ENCODE data around the gene MACROD2. TPM values are rescaled to one million over a fixed set of nuclear protein-coding genes. Genes with fewer than 3 reads are reported as not detected.

Gene MACROD2
- polyA plus RNA-seq, 4 donors, result 1.00 to 4.8 (median 1.4) TPM

- H3K36me3 ChIP-seq (ENCODE audit: control insufficient read depth in 3 of 3, insufficient read depth in 2 of 3, low read depth in 1 of 3, low read length in 3 of 3), result no peaks in the 10 kb centered on the region
- H3K27me3 ChIP-seq (ENCODE audit: control insufficient read depth in 3 of 3, insufficient read depth in 3 of 3, low read length in 3 of 3), result no peaks in the 10 kb centered on the region
- no peaks in the 10 kb centered on the region for H3K9me3 ChIP-seq (ENCODE audit: control insufficient read depth in 2 of 2, insufficient read depth in 1 of 2, low read depth in 1 of 2, low read length in 1 of 2)
- no peak overlapping the region for H3K4me3 ChIP-seq (ENCODE audit: low read depth in 1 of 3, low read length in 3 of 3)
- H3K27ac ChIP-seq (ENCODE audit: low read depth in 1 of 3, low read length in 2 of 3), result no peak overlapping the region
- H3K4me1 ChIP-seq (ENCODE audit: control insufficient read depth in 3 of 3, insufficient read depth in 2 of 3, low read depth in 1 of 3, low read length in 2 of 3), result no peaks in the 10 kb centered on the region
- WGBS, 3 donors, result 33 to 44% (median 34%) methylated on average over 5 of the region's 5 CpGs
- FAIRE-seq (no peak), DNase-seq (no peak)
Observed at GRCh38 chr20:15637950-15638754, 1642.8 kb downstream of the MACROD2 start.

GRCh38 chr20:15638816-15639215 is 1643.5 kb downstream of the MACROD2 start:
- DNase-seq, result no peak
- Histone ChIP-seq H3K36me3 (ENCODE audit: control insufficient read depth in 3 of 3, insufficient read depth in 2 of 3, low read depth in 1 of 3, low read length in 3 of 3) (no peaks in the 10 kb centered on the region), H3K27me3 (ENCODE audit: control insufficient read depth in 3 of 3, insufficient read depth in 3 of 3, low read length in 3 of 3) (no peaks in the 10 kb centered on the region), H3K4me1 (ENCODE audit: control insufficient read depth in 3 of 3, insufficient read depth in 2 of 3, low read depth in 1 of 3, low read length in 2 of 3) (no peaks in the 10 kb centered on the region), H3K27ac (ENCODE audit: low read depth in 1 of 3, low read length in 2 of 3) (no peak overlapping the region), H3K9me3 (ENCODE audit: control insufficient read depth in 2 of 2, insufficient read depth in 1 of 2, low read depth in 1 of 2, low read length in 1 of 2) (no peaks in the 10 kb centered on the region), H3K4me3 (ENCODE audit: low read depth in 1 of 3, low read length in 3 of 3) (no peak overlapping the region)
- 84 to 88% (median 87%) methylated on average over 5 of the region's 5 CpGs for WGBS, 3 donors
- FAIRE-seq, result no peak

DNA sequence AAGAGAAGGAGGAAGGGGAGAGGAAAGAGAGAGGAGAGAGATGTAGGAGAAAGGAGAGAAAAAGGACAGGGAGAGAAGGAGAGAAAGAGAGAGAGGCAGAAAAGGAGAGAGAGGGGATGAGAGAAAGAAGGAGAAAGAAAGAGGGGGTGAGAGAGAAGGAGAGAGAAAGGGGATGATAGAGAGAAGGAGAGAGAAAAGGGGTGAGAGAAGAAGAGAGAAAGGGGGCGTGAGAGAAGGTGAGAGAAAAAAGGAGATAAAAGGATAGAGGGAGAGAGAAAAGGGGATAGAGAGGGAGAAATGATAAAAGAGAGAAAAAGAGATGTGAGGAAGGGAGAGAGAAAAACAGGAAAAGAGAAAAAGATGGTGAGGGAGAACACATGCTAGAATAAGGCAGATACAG is 1644.5 kb downstream of the MACROD2 start:
- no peak for FAIRE-seq
- no peaks in the 10 kb centered on the region for H3K36me3 ChIP-seq (ENCODE audit: control insufficient read depth in 3 of 3, insufficient read depth in 2 of 3, low read depth in 1 of 3, low read length in 3 of 3)
- no peak overlapping the region for H3K27ac ChIP-seq (ENCODE audit: low read depth in 1 of 3, low read length in 2 of 3)
- DNase-seq, result no peak
- no peaks in the 10 kb centered on the region for H3K9me3 ChIP-seq (ENCODE audit: control insufficient read depth in 2 of 2, insufficient read depth in 1 of 2, low read depth in 1 of 2, low read length in 1 of 2)
- no peaks in the 10 kb centered on the region for H3K4me1 ChIP-seq (ENCODE audit: control insufficient read depth in 3 of 3, insufficient read depth in 2 of 3, low read depth in 1 of 3, low read length in 2 of 3)
- no peaks in the 10 kb centered on the region for H3K27me3 ChIP-seq (ENCODE audit: control insufficient read depth in 3 of 3, insufficient read depth in 3 of 3, low read length in 3 of 3)
- 68 to 89% (median 83%) methylated on average over 1 of the region's 1 CpG for WGBS, 3 donors
- H3K4me3 ChIP-seq (ENCODE audit: low read depth in 1 of 3, low read length in 3 of 3), result no peak overlapping the region

DNA sequence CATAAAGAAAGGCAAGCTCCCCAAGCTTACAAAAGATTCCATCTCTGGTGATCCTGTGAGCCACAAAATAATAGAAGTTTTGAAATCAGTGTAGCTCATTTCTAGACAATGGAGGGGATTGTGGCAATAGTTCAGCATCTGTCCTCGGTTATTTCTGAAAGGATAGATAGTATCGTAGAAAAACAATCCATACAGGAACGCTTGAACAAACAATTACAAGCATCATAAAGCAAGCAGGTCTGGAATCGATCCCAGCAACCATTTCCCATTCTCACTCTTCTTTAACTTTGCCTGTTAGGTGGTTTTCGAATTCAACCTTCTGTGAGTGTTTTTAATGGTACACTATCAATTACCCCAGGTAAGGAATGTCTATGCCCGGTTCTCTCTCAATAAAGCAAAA is 1646.8 kb downstream of the MACROD2 start:
- 55 to 77% (median 61%) methylated on average over 6 of the region's 6 CpGs for WGBS, 3 donors
- DNase-seq (no peak), FAIRE-seq (no peak)
- H3K36me3 ChIP-seq (ENCODE audit: control insufficient read depth in 3 of 3, insufficient read depth in 2 of 3, low read depth in 1 of 3, low read length in 3 of 3), result no peaks in the 10 kb centered on the region
- H3K27me3 ChIP-seq (ENCODE audit: control insufficient read depth in 3 of 3, insufficient read depth in 3 of 3, low read length in 3 of 3), result no peaks in the 10 kb centered on the region
- H3K4me1 ChIP-seq (ENCODE audit: control insufficient read depth in 3 of 3, insufficient read depth in 2 of 3, low read depth in 1 of 3, low read length in 2 of 3), result no peaks in the 10 kb centered on the region
- H3K4me3 ChIP-seq (ENCODE audit: low read depth in 1 of 3, low read length in 3 of 3), result no peak overlapping the region
- no peaks in the 10 kb centered on the region for H3K9me3 ChIP-seq (ENCODE audit: control insufficient read depth in 2 of 2, insufficient read depth in 1 of 2, low read depth in 1 of 2, low read length in 1 of 2)
- H3K27ac ChIP-seq (ENCODE audit: low read depth in 1 of 3, low read length in 2 of 3), result no peak overlapping the region

- no peaks in the 10 kb centered on the region for H3K27me3 ChIP-seq (ENCODE audit: control insufficient read depth in 3 of 3, insufficient read depth in 3 of 3, low read length in 3 of 3)
- FAIRE-seq (no peak), DNase-seq (no peak)
- no peaks in the 10 kb centered on the region for H3K36me3 ChIP-seq (ENCODE audit: control insufficient read depth in 3 of 3, insufficient read depth in 2 of 3, low read depth in 1 of 3, low read length in 3 of 3)
- H3K9me3 ChIP-seq (ENCODE audit: control insufficient read depth in 2 of 2, insufficient read depth in 1 of 2, low read depth in 1 of 2, low read length in 1 of 2), result no peaks in the 10 kb centered on the region
- no peaks in the 10 kb centered on the region for H3K4me1 ChIP-seq (ENCODE audit: control insufficient read depth in 3 of 3, insufficient read depth in 2 of 3, low read depth in 1 of 3, low read length in 2 of 3)
- H3K27ac ChIP-seq (ENCODE audit: low read depth in 1 of 3, low read length in 2 of 3), result no peak overlapping the region
- no peak overlapping the region for H3K4me3 ChIP-seq (ENCODE audit: low read depth in 1 of 3, low read length in 3 of 3)
- 51 to 64% (median 57%) methylated on average over 4 of the region's 4 CpGs for WGBS, 3 donors
Observed at GRCh38 chr20:15642676-15643075, 1647.4 kb downstream of the MACROD2 start.

DNA sequence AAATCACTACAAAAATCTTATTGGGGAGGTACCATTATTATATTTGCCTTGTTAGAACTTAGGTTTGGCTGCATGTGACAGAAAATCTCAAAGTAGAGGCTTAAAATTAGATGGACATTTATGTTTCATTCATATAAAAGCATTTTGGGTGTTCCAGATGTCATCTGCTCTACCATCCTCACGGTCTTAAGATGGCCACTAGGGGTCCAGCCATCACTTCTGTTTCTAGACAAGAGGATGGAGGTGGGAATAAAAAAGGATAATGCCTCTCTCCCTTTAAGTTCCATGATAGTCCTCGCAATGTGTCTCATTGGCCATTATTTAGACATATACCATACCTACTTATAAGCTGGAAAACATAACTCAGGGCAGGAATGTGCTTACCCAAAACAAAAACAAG is 1648.4 kb downstream of the MACROD2 start:
- no peaks in the 10 kb centered on the region for H3K27me3 ChIP-seq (ENCODE audit: control insufficient read depth in 3 of 3, insufficient read depth in 3 of 3, low read length in 3 of 3)
- WGBS, 3 donors, result 44 to 83% (median 81%) methylated on average over 2 of the region's 2 CpGs
- H3K4me3 ChIP-seq (ENCODE audit: low read depth in 1 of 3, low read length in 3 of 3), result no peak overlapping the region
- DNase-seq (no peak), FAIRE-seq (no peak)
- H3K27ac ChIP-seq (ENCODE audit: low read depth in 1 of 3, low read length in 2 of 3), result no peak overlapping the region
- H3K9me3 ChIP-seq (ENCODE audit: control insufficient read depth in 2 of 2, insufficient read depth in 1 of 2, low read depth in 1 of 2, low read length in 1 of 2), result no peaks in the 10 kb centered on the region
- H3K4me1 ChIP-seq (ENCODE audit: control insufficient read depth in 3 of 3, insufficient read depth in 2 of 3, low read depth in 1 of 3, low read length in 2 of 3), result no peaks in the 10 kb centered on the region
- no peaks in the 10 kb centered on the region for H3K36me3 ChIP-seq (ENCODE audit: control insufficient read depth in 3 of 3, insufficient read depth in 2 of 3, low read depth in 1 of 3, low read length in 3 of 3)

DNA sequence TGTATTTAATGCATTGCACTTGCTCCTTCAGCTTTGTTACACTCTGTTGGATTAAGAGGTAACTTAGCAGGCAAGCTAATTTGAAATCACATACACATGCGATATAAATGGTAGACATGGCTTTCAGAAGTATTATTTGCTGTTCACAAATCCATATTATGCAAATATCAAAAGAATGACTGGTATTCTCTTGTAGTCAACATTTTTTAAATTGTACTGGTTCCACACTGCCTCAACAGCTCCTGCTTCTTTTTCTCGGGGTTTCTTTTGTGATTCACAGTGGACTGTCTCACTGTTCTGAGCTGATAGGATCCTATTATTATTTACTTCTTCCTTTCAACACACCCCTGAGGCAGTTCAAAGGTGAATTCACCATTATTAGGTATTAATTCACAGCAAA is 1650.5 kb downstream of the MACROD2 start:
- 66 to 86% (median 81%) methylated on average over 2 of the region's 2 CpGs for WGBS, 3 donors
- H3K27me3 ChIP-seq (ENCODE audit: control insufficient read depth in 3 of 3, insufficient read depth in 3 of 3, low read length in 3 of 3), result no peaks in the 10 kb centered on the region
- no peaks in the 10 kb centered on the region for H3K9me3 ChIP-seq (ENCODE audit: control insufficient read depth in 2 of 2, insufficient read depth in 1 of 2, low read depth in 1 of 2, low read length in 1 of 2)
- no peak overlapping the region for H3K27ac ChIP-seq (ENCODE audit: low read depth in 1 of 3, low read length in 2 of 3)
- H3K4me1 ChIP-seq (ENCODE audit: control insufficient read depth in 3 of 3, insufficient read depth in 2 of 3, low read depth in 1 of 3, low read length in 2 of 3), result no peaks in the 10 kb centered on the region
- H3K4me3 ChIP-seq (ENCODE audit: low read depth in 1 of 3, low read length in 3 of 3), result no peak overlapping the region
- FAIRE-seq (no peak), DNase-seq (no peak)
- H3K36me3 ChIP-seq (ENCODE audit: control insufficient read depth in 3 of 3, insufficient read depth in 2 of 3, low read depth in 1 of 3, low read length in 3 of 3), result no peaks in the 10 kb centered on the region

GRCh38 chr20:15653396-15654207 is 1658.3 kb downstream of the MACROD2 start:
- WGBS, 3 donors, result 90 to 92% (median 91%) methylated on average over 8 of the region's 8 CpGs
- no peaks in the 10 kb centered on the region for H3K27me3 ChIP-seq (ENCODE audit: control insufficient read depth in 3 of 3, insufficient read depth in 3 of 3, low read length in 3 of 3)
- FAIRE-seq, result no peak

More at GRCh38 chr20:15653396-15654207, 1658.3 kb downstream of the MACROD2 start:
- peaks cover 0 to 5% (median 0%) of the 10 kb centered on the region in 3 donors for H3K4me1 ChIP-seq (ENCODE audit: control insufficient read depth in 3 of 3, insufficient read depth in 2 of 3, low read depth in 1 of 3, low read length in 2 of 3)
- H3K36me3 ChIP-seq (ENCODE audit: control insufficient read depth in 3 of 3, insufficient read depth in 2 of 3, low read depth in 1 of 3, low read length in 3 of 3), result no peaks in the 10 kb centered on the region
- no peak overlapping the region for H3K27ac ChIP-seq (ENCODE audit: low read depth in 1 of 3, low read length in 2 of 3)
- H3K9me3 ChIP-seq (ENCODE audit: control insufficient read depth in 2 of 2, insufficient read depth in 1 of 2, low read depth in 1 of 2, low read length in 1 of 2), result no peaks in the 10 kb centered on the region
- H3K4me3 ChIP-seq (ENCODE audit: low read depth in 1 of 3, low read length in 3 of 3), result no peak overlapping the region
- peak in 1 of 2 donors; percentile 15 for DNase-seq
